GM23338 (cell line): ENCODE measurements around the gene CDKL1. TPM values are rescaled to one million over a fixed set of nuclear protein-coding genes. Genes with fewer than 3 reads are reported as not detected.

Experiments used
- ATAC-seq: fragments of 200-7000 bp; cut with Tn5 transposase; 3 replicates; pipeline ENCODE4 v1.9.1; 2020
- DNase-seq: peaks from one replicate; pipeline ENCODE4 v3.0.0-alpha.2; 2015; ENCODE audit warnings: low spot score
- H2AFZ ChIP-seq: fragments of 200-600 bp; sonication (generic); 2 replicates; pipeline ENCODE4 v1.8.0; 2016; ENCODE audit warnings: antibody characterized with exemption, mild to moderate bottlenecking, moderate library complexity
- H3F3A ChIP-seq: fragments of 200-600 bp; sonication (generic); replicated peaks from 2 replicates; pipeline ENCODE4 v1.8.0; 2017; ENCODE audit warnings: antibody characterized with exemption, mixed run types, low read depth
- H3K27ac ChIP-seq: fragments of 200-600 bp; sonication (generic); 2 replicates; pipeline ENCODE4 v1.6.1; 2016; ENCODE audit warnings: low read depth
- H3K27me3 ChIP-seq: fragments of 200-600 bp; sonication (generic); 2 replicates; pipeline ENCODE4 v1.8.0; 2016; ENCODE audit warnings: mild to moderate bottlenecking, mixed run types, moderate library complexity; ENCODE audit not compliant: insufficient read depth
- H3K36me3 ChIP-seq: fragments of 200-600 bp; sonication (generic); 2 replicates; pipeline ENCODE4 v1.8.0; 2016; ENCODE audit warnings: mild to moderate bottlenecking; ENCODE audit not compliant: insufficient read depth
- H3K4me1 ChIP-seq: fragments of 200-600 bp; sonication (generic); 2 replicates; pipeline ENCODE4 v1.8.0; 2016; ENCODE audit warnings: mild to moderate bottlenecking, moderate library complexity; ENCODE audit not compliant: insufficient read depth
- H3K4me2 ChIP-seq: fragments of 200-600 bp; sonication (generic); 2 replicates; pipeline ENCODE4 v1.7.1; 2017; ENCODE audit warnings: mixed run types
- H3K4me3 ChIP-seq: fragments of 200-600 bp; sonication (generic); 2 replicates; pipeline ENCODE4 v1.6.1; 2016; ENCODE audit warnings: mixed run types
- H3K79me2 ChIP-seq: fragments of 200-600 bp; sonication (generic); replicated peaks from 2 replicates; pipeline ENCODE4 v1.8.0; 2017; ENCODE audit warnings: mild to moderate bottlenecking; ENCODE audit not compliant: insufficient read depth
- H3K9me2 ChIP-seq: fragments of 200-600 bp; sonication (generic); 2 replicates; pipeline ENCODE4 v1.8.0; 2017; ENCODE audit not compliant: insufficient read depth
- H4K20me1 ChIP-seq: fragments of 200-600 bp; sonication (generic); replicated peaks from 2 replicates; pipeline ENCODE4 v1.8.0; 2017; ENCODE audit warnings: mild to moderate bottlenecking; ENCODE audit not compliant: insufficient read depth
- H3K27ac Mint-ChIP-seq: 2 replicates; pipeline ENCODE4 v1.8.0; 2020; ENCODE audit warnings: inconsistent platforms, mild to moderate bottlenecking, moderate library complexity, mixed read lengths
- H3K27me3 Mint-ChIP-seq: 3 replicates; pipeline ENCODE4 v1.8.0; 2022; ENCODE audit warnings: low read depth, mild to moderate bottlenecking, moderate library complexity, mixed read lengths, inconsistent platforms; ENCODE audit not compliant: insufficient read depth, poor library complexity
- H3K36me3 Mint-ChIP-seq: 3 replicates; pipeline ENCODE4 v1.8.0; 2021; ENCODE audit warnings: low read depth, mild to moderate bottlenecking, inconsistent platforms, moderate library complexity, mixed read lengths
- H3K4me1 Mint-ChIP-seq: 3 replicates; pipeline ENCODE4 v1.8.0; 2020; ENCODE audit warnings: mild to moderate bottlenecking, inconsistent platforms, mixed read lengths
- H3K4me3 Mint-ChIP-seq: 3 replicates; pipeline ENCODE4 v1.8.0; 2021; ENCODE audit warnings: moderate library complexity, mild to moderate bottlenecking, inconsistent platforms, mixed read lengths
- H3K9me3 Mint-ChIP-seq: 3 replicates; pipeline ENCODE4 v1.8.0; 2020; ENCODE audit warnings: moderate library complexity, mild to moderate bottlenecking, inconsistent platforms, mixed read lengths
- CTCF ChIP-seq, 2 experiments: fragments of 200-600 bp in 1 of 2; sonication (generic) in 1 of 2; conservative IDR thresholded peaks; 2 replicates each; pipeline versions ENCODE4 v1.5.1 to v1.6.1; 2016 to 2017; ENCODE audit warnings: antibody characterized with exemption in 2 of 2, low read depth in 2 of 2, mild to moderate bottlenecking in 2 of 2, moderate library complexity in 1 of 2
- EZH2phosphoT487 ChIP-seq: fragments of 200-600 bp; sonication (generic); IDR thresholded peaks from one replicate; pipeline ENCODE4 v1.8.1; 2018; ENCODE audit warnings: antibody characterized with exemption; ENCODE audit not compliant: unreplicated experiment
- ZNF114 ChIP-seq: fragments of 250-450 bp; sonication (Bioruptor Pico); IDR thresholded peaks from 2 replicates; pipeline ENCODE4 v1.5.0; 2020; ENCODE audit warnings: mild to moderate bottlenecking, moderate library complexity
- ZNF462 ChIP-seq: fragments of 250-450 bp; sonication (Bioruptor Pico); IDR thresholded peaks from 2 replicates; pipeline ENCODE4 v1.5.0; 2020; ENCODE audit warnings: mild to moderate bottlenecking, moderate library complexity
- polyA plus RNA-seq: library from polyadenylated mRNA; unstranded; fragments of >200 nt; fragmentation: Nextera tagmentation; extraction: Ambion mirVana; gene quantifications from 2 replicates; pipeline ENCODE4 v1.2.1, GENCODE V29; 2016
- total RNA-seq: library from RNA; depleted of rRNA; stranded (reverse); fragments of >200 nt; shearing (Covaris generic); gene quantifications from 2 replicates; pipeline ENCODE4 v1.2.3, GENCODE V29; 2014

CDKL1 gene
- total and polyA plus RNA-seq, 2 experiments from 2014 or later = 0.52 TPM

GRCh38 chr14:50335389-50335788 lies 61.3 kb downstream of the CDKL1 start:
- peak overlapping the region; percentile 89 for H3K27ac ChIP-seq
- Mint-ChIP-seq H3K27me3 (peaks cover 4% of the 10 kb centered on the region), H3K4me3 (no peak overlapping the region; the same call in 2 of the 3 replicates), H3K36me3 (no peaks in the 10 kb centered on the region; the same call in 2 of the 3 replicates), H3K4me1 (peaks cover 28% of the 10 kb centered on the region), H3K27ac (peak overlapping the region; percentile 91), H3K9me3 (no peaks in the 10 kb centered on the region)
- no peak for TF ChIP-seq EZH2phosphoT487
- no peak for TF ChIP-seq ZNF462 (CRISPR knock-in tag)
- no peak for TF ChIP-seq CTCF (conservative IDR thresholded peaks at IDR 0.05; ENCODE audit: low read depth in 2 of 2)
- no peak for TF ChIP-seq ZNF114 (CRISPR knock-in tag)
- ATAC-seq (peak; percentile 88), DNase-seq (peak; percentile 91)
- H3K27me3 ChIP-seq = no peaks in the 10 kb centered on the region
- H3F3A ChIP-seq = no peaks in the 10 kb centered on the region
- no peaks in the 10 kb centered on the region for H3K9me2 ChIP-seq
- no peaks in the 10 kb centered on the region for H3K36me3 ChIP-seq
- no peak overlapping the region for H2AFZ ChIP-seq
- H3K4me3 ChIP-seq = no peak overlapping the region
- no peaks in the 10 kb centered on the region for H3K79me2 ChIP-seq
- H3K4me1 ChIP-seq = peaks cover 26% of the 10 kb centered on the region
- peak overlapping the region; percentile 27; the same call in 1 of the 2 replicates for H3K4me2 ChIP-seq
- no peaks in the 10 kb centered on the region for H4K20me1 ChIP-seq
